HCT116 (cell line): ENCODE data around the gene UBE2J2. TPM values are rescaled to one million over a fixed set of nuclear protein-coding genes. Genes with fewer than 3 reads are reported as not detected.
A peak's percentile ranks its signal among the peaks of the same experiment; 100 is the strongest.

Source experiments
- ATAC-seq: fragments of 200-7000 bp; cut with Tn5 transposase; 2 replicates; pipeline ENCODE4 v1.9.1; 2020; ENCODE audit warnings: mild to moderate bottlenecking, moderate library complexity
- BruUV-seq: library from RNA; stranded (reverse); fragments of 400-500 nt; replicated peaks from 2 replicates; lab custom pipeline; 2021; lab: Mats Ljungman, UMichigan
- CTCF ChIA-PET: fragments of 300-600 bp; sonication (Branson Sonifier 250); formaldehyde crosslinking; loops from one replicate; lab custom pipeline; 2021; ENCODE audit warnings: antibody characterized with exemption; lab: Charles Lee
- POLR2A ChIA-PET: fragments of 300-600, 350-600 bp; sonication (Branson Sonifier 250); formaldehyde crosslinking; loops from one replicate; lab custom pipeline; 2021; ENCODE audit warnings: antibody characterized with exemption; lab: Charles Lee
- RAD21 ChIA-PET, 2 experiments: fragments of 300-600 bp; sonication (Branson Sonifier 250); formaldehyde crosslinking; loops; one replicate each; lab custom pipeline; 2023; ENCODE audit warnings: low total read pairs in 2 of 2; ENCODE audit not compliant: uncharacterized antibody in 2 of 2, unreplicated experiment in 2 of 2, low non-redundant PET in 1 of 2; lab: Charles Lee
- DNase-seq: peaks from one replicate; pipeline ENCODE4 v3.0.0-alpha.2; 2010; ENCODE audit warnings: low read depth, low spot score
- H2AFZ ChIP-seq: fragments of 200-600 bp; shearing (Covaris generic), sonication (generic); 2 replicates; pipeline ENCODE4 v1.6.1; 2017; ENCODE audit warnings: low read depth, mixed run types, mixed read lengths, antibody characterized with exemption, low read length; ENCODE audit not compliant: poor library complexity, severe bottlenecking
- H3K27ac ChIP-seq: 2 replicates; pipeline ENCODE4 v1.5.1; 2012; ENCODE audit warnings: low read depth, low read length
- H3K27me3 ChIP-seq: fragments of 200-600 bp; sonication (generic); 2 replicates; pipeline ENCODE4 v1.6.1; 2016; ENCODE audit warnings: mixed run types, low read length, mixed read lengths; ENCODE audit not compliant: insufficient read depth
- H3K36me3 ChIP-seq, 2 experiments: fragments of 200-500 bp in 1 of 2; fragments of 200-600 bp in 1 of 2; sonication (Bioruptor generic) in 1 of 2; sonication (generic) in 1 of 2; 2 replicates each; pipeline versions ENCODE4 v1.5.1 to v1.6.1; 2014 to 2016; ENCODE audit warnings: low read length in 2 of 2, inconsistent platforms in 1 of 2, mixed read lengths in 1 of 2, mixed run types in 1 of 2; ENCODE audit not compliant: insufficient read depth in 2 of 2, control insufficient read depth in 1 of 2
- H3K4me1 ChIP-seq, 2 experiments: fragments of 200-600 bp in 1 of 2; sonication (generic) in 1 of 2; 2 replicates each; pipeline versions ENCODE4 v1.5.1 to v1.6.1; 2012 to 2017; ENCODE audit warnings: low read length in 2 of 2, inconsistent platforms in 1 of 2, mild to moderate bottlenecking in 1 of 2, mixed read lengths in 1 of 2, mixed run types in 1 of 2, moderate library complexity in 1 of 2; ENCODE audit not compliant: insufficient read depth in 2 of 2, control insufficient read depth in 1 of 2
- H3K4me2 ChIP-seq: fragments of 200-600 bp; sonication (generic); 2 replicates; pipeline ENCODE4 v1.6.1; 2017; ENCODE audit warnings: mixed run types, low read length, mixed read lengths
- H3K4me3 ChIP-seq, 2 experiments: fragments of 200-600 bp in 1 of 2; sonication (generic) in 1 of 2; replicated peaks in 1 of 2; 2 replicates each; pipeline ENCODE4 v1.5.1; 2011 to 2016; ENCODE audit warnings: low read length in 2 of 2, control low read depth in 1 of 2, low read depth in 1 of 2, mild to moderate bottlenecking in 1 of 2, mixed read lengths in 1 of 2, mixed run types in 1 of 2
- H3K79me2 ChIP-seq: fragments of 200-600 bp; sonication (generic); 2 replicates; pipeline ENCODE4 v1.6.1; 2017; ENCODE audit warnings: mild to moderate bottlenecking, mixed run types, low read length, moderate library complexity, mixed read lengths; ENCODE audit not compliant: insufficient read depth
- H3K9ac ChIP-seq: fragments of 200-600 bp; sonication (generic); 2 replicates; pipeline ENCODE4 v1.6.1; 2016; ENCODE audit warnings: low read length, mixed read lengths
- H3K9me2 ChIP-seq: fragments of 200-600 bp; sonication (generic), shearing (Covaris generic); 2 replicates; pipeline ENCODE4 v1.6.1; 2017; ENCODE audit warnings: mixed run types, mild to moderate bottlenecking, moderate library complexity; ENCODE audit not compliant: insufficient read depth
- H3K9me3 ChIP-seq, 2 experiments: fragments of 200-500 bp in 1 of 2; fragments of 200-600 bp in 1 of 2; sonication (Bioruptor generic) in 1 of 2; sonication (generic) in 1 of 2; 2 replicates each; pipeline ENCODE4 v1.6.1; 2014 to 2017; ENCODE audit warnings: low read length in 2 of 2, mixed read lengths in 2 of 2, inconsistent platforms in 1 of 2, low read depth in 1 of 2, mild to moderate bottlenecking in 1 of 2, mixed run types in 1 of 2, moderate library complexity in 1 of 2; ENCODE audit not compliant: control insufficient read depth in 1 of 2, insufficient read depth in 1 of 2
- H4K20me1 ChIP-seq: fragments of 200-600 bp; sonication (generic), shearing (Covaris generic); 2 replicates; pipeline ENCODE4 v1.6.1; 2017; ENCODE audit warnings: mixed run types, mild to moderate bottlenecking, moderate library complexity; ENCODE audit not compliant: insufficient read depth
- ATF3 ChIP-seq: IDR thresholded peaks from 2 replicates; pipeline ENCODE4 v1.6.1; 2012
- CTCF ChIP-seq, 3 experiments: fragments of 200-600 bp in 1 of 3; sonication (generic) in 1 of 3; IDR thresholded peaks in 2 of 3; conservative IDR thresholded peaks in 1 of 3; 2 replicates each; pipeline ENCODE4 v1.5.1; 2012 to 2017; ENCODE audit warnings: low read depth in 2 of 3, low read length in 2 of 3, antibody characterized with exemption in 1 of 3, borderline replicate concordance in 1 of 3, control low read depth in 1 of 3, mild to moderate bottlenecking in 1 of 3, mixed read lengths in 1 of 3, mixed run types in 1 of 3, moderate library complexity in 1 of 3; ENCODE audit not compliant: insufficient read depth in 1 of 3
- EGR1 ChIP-seq: IDR thresholded peaks from 2 replicates; pipeline ENCODE4 v1.6.1; 2012; ENCODE audit warnings: low read depth
- EZH2phosphoT487 ChIP-seq: fragments of 200-600 bp; IDR thresholded peaks from 2 replicates; pipeline ENCODE4 v1.6.1; 2018; ENCODE audit warnings: antibody characterized with exemption, borderline replicate concordance
- FOSL1 ChIP-seq: IDR thresholded peaks from 2 replicates; pipeline ENCODE4 v1.6.1; 2012; ENCODE audit warnings: low read depth
- MAX ChIP-seq: IDR thresholded peaks from 2 replicates; pipeline ENCODE4 v1.6.1; 2012
- POLR2A ChIP-seq: IDR thresholded peaks from 2 replicates; pipeline ENCODE4 v1.7.0; 2011; ENCODE audit warnings: borderline replicate concordance; ENCODE audit not compliant: insufficient read depth, insufficient read length; ENCODE audit errors: extremely low read depth
- TCF7L2 ChIP-seq: IDR thresholded peaks from 2 replicates; pipeline ENCODE4 v1.7.0; 2011; ENCODE audit warnings: borderline replicate concordance, inconsistent platforms; ENCODE audit not compliant: insufficient read depth, insufficient read length; ENCODE audit errors: extremely low read depth
- intact Hi-C: fragments of 100-400 bp; cut with micrococcal nuclease; formaldehyde crosslinking; loops from 2 replicates; pipeline ENCODE4 v1.10.0; 2022
- total RNA-seq: library from RNA; stranded (reverse); gene quantifications from one replicate; pipeline ENCODE4 v1.2.1, GENCODE V29; 2021; ENCODE audit not compliant: unreplicated experiment

UBE2J2 gene
- total RNA-seq, 1 experiment from 2014 or later: 67.7 TPM

- no peak for TF ChIP-seq ATF3
- no peak for TF ChIP-seq TCF7L2
- no peak for TF ChIP-seq EGR1
- TF ChIP-seq POLR2A: no peak
Observed at GRCh38 chr1:1303736-1304135, 30.1 kb upstream of the UBE2J2 start (continued).

- Histone ChIP-seq H3K4me1 (peaks cover 29 to 47% of the 10 kb centered on the region in 2 experiments), H3K9me3 (no peaks in the 10 kb centered on the region), H3K9me2 (no peaks in the 10 kb centered on the region), H2AFZ (no peak overlapping the region), H3K36me3 (no peaks in the 10 kb centered on the region), H3K9ac (no peak overlapping the region), H3K4me3 (no peak overlapping the region), H3K79me2 (peaks cover 13% of the 10 kb centered on the region), H3K27me3 (no peaks in the 10 kb centered on the region), H3K4me2 (no peak overlapping the region), H4K20me1 (no peaks in the 10 kb centered on the region), H3K27ac (peak overlapping the region; percentile 23; the same call in 1 of the 2 replicates)
- DNase-seq (no peak), ATAC-seq (no peak)
- no peak for TF ChIP-seq MAX
- POLR2A ChIA-PET: no interaction called here
- CTCF ChIA-PET: no interaction called here
- BruUV-seq: no TSS peak
- RAD21 ChIA-PET: no interaction called here
- intact Hi-C loops: no loop called here
Observed at GRCh38 chr1:1302951-1303509, 29.4 kb upstream of the UBE2J2 start.

- ChIA-PET CTCF (no interaction called here), POLR2A (no interaction called here), RAD21 (no interaction called here)
- H3K27ac ChIP-seq: 0 out of 2 replicates have a peak overlapping the region, but pooled peaks have one; percentile 10
- ATAC-seq: no peak
- H3K9me3 ChIP-seq: no peaks in the 10 kb centered on the region
- H3K27me3 ChIP-seq: no peaks in the 10 kb centered on the region
- no peaks in the 10 kb centered on the region for H3K36me3 ChIP-seq
- no TSS peak for BruUV-seq
- H3K79me2 ChIP-seq: peaks cover 9% of the 10 kb centered on the region
- no peaks in the 10 kb centered on the region for H4K20me1 ChIP-seq
- H3K4me1 ChIP-seq: peaks cover 29 to 43% of the 10 kb centered on the region in 2 experiments
- H3K9me2 ChIP-seq: no peaks in the 10 kb centered on the region
- H3K9ac ChIP-seq: no peak overlapping the region
- H3K4me2 ChIP-seq: no peak overlapping the region
- intact Hi-C loops: no loop called here
- no peak overlapping the region for H3K4me3 ChIP-seq
- no peak for DNase-seq
- H2AFZ ChIP-seq: no peak overlapping the region
- TF ChIP-seq EZH2phosphoT487: no peak
- peak in 2 of 3 experiments; percentile 71 to 73; a peak in 4 of 6 replicates for TF ChIP-seq CTCF (IDR thresholded peaks at IDR 0.05 in 2 of 3, conservative IDR thresholded peaks at IDR 0.05 in 1 of 3; ENCODE audit: borderline replicate concordance in 1 of 3, insufficient read depth in 1 of 3, low read depth in 2 of 3, low read length in 2 of 3)
- TF ChIP-seq FOSL1: no peak
Observed at GRCh38 chr1:1302006-1302430, 28.4 kb upstream of the UBE2J2 start.
